ENCODE measurements around the gene PRPF6.
"Not testable (repeated sequence)": the region's sequence is repeated elsewhere in the genome, so short reads cannot be mapped to it uniquely, and the experiment has no call there.

Gene PRPF6

DNA sequence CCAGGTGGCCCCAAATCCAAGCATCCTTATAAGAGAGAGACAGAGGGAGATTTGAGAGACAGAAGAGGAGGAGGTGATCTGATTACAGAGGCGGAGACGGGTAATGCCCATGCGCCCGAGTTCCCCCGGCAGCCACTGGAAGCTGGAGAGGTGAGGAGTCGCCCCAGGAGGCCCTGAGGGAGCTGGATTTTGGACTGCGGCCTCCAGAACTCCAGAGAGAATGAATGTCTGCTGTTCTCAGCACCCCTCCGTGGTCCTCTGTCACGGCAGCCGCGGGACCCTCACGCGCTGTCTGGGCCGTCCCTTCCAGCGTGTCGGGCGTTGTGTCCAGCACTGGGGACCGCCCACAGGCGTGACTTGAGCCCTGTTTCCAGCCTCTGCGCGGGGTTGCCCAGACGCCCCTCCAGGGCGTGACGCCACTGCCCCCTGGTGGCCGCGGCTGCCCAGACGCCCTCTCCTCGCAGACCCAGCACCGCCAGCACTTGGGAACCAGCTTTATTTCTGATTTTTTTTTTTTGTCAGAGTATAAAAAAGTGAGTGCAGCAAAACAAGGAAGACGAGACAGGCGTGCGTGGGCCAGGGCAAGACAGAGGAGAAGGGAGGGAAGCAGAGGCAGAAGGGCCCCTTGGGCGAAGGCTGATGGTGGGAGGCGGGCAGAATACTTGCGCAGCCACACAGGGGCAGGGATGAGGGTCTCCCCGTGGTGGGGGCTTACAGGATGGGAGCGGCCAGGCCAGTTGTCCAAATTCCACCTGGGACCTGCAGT, 7.1 kb upstream of the PRPF6 start:
- peak; percentile 92 for DNase-seq (ENCODE audit: low read depth)

DNA sequence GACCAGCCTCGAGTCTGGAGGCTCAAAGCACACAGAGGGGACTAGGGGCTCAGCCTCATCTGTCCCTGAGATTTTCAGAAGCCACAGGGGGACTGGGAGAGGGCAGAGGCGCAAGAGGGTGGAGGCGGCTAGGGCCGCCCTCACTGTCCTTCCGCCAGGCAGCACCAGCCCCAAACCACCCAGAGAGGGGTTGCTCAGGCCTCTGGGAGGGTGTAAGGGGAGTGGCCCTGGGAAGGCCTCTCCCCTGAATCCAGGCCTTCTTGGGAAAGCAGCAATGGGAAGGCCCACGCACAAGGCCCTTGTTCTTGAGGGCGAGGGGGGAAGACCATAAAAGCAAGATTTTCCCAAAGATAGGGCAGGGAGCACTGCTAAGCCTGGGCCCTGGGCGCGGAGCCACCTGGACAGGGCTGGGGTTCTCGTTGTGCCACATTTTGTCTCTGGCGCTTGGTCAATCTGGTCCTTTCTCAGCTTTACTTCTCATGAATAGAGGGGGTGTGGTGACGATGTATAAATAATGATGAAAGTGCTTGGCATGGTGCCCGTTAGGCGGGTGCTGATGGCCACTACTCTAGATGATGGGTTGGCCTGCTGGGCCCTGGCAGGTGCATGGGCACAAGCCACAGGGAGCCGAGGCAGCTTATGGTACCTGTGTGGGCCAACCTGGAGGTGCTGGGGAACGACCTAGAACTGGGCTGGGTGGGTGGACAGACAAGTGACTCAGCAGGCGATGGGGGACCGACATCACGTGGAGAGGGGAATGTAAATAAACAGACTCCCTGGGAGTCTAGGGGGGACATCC, 6.3 kb upstream of the PRPF6 start:
- DNase-seq (ENCODE audit: low read depth), result peak; percentile 40

- DNase-seq (ENCODE audit: low read depth), result not testable (repeated sequence)
These were observed 4.4 kb upstream of the PRPF6 start for GRCh38 chr20:63976511-63976910.

- no peak for DNase-seq (ENCODE audit: low read depth)
These were observed 3.8 kb upstream of the PRPF6 start for GRCh38 chr20:63976980-63977738.

- peak; percentile 93 for DNase-seq (ENCODE audit: low read depth)
These were observed 3.1 kb upstream of the PRPF6 start for GRCh38 chr20:63977739-63978276.

GRCh38 chr20:63978319-63979228, 2.4 kb upstream of the PRPF6 start:
- peak; percentile 79 for DNase-seq (ENCODE audit: low read depth)

- no peak for DNase-seq (ENCODE audit: low read depth)
These were observed 1.7 kb upstream of the PRPF6 start for GRCh38 chr20:63979229-63979556.

DNA sequence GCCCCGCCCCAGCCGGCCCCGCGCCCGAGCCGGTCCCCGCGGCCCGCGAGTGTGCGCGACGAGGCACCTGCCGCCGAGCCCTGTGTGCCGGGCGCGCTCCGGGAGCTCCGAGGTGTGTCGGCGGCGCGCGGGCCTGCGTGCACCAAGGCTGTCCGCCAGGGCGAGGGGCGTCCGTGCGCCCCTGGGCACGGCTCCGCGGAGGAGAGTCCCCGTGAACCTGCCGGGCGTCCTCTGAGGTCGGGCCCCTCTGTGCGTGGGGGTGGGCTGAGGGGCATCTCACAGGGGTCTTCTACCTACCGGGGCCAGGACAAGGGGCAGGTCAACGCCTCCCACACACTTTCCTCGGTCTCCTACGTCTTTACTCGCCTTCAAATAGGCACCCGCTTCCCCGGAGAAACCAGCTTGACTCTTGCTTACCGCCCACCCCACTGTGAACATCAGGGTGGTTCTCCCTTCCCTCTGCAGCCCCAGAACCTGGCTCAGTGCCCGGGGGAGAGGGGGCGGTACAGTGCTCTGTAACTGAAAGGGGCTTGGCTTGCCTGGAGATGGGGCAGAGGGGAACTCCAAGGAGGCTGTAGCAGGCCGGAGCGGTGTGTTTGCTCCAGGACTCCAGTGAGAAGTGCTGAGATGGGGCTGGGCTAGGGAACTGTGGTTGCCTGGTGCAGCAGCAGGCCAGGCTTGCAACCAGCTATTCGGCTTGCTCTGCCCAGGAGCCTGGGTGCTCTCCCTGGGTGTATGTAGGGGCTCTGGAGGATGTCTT, 1.2 kb upstream of the PRPF6 start, which contains the start of gene SAMD10:
Gene SAMD10, minus strand, starts transcription at position 86 of the 760 bp plus-strand sequence. CDS start 175 bp downstream, outside the sequence.
- peak; percentile 50 for DNase-seq (ENCODE audit: low read depth)

DNA sequence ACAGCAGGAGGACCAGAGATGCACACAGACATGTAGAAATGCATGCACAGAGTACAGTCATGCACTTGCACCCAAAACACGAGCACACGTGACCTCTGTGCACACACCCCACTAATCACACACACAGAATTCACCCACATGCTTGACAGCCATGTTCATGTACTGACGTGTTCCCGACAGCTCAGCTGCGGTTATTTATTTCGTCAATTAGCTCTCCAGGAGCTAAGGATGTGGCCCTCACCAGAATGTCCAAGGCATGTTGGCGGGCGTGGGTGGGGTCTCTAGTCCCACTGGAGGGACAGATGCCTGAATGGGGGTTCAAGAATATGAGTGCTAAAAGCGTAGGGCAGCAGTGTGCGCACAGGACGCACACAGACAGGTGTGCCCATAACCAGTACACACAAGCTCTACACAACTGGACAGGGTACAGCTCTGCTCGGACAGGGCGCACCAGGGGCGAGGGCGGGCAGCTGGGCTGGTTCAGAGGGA, 571 bp upstream of the PRPF6 start:
- no peak for DNase-seq (ENCODE audit: low read depth)

DNA sequence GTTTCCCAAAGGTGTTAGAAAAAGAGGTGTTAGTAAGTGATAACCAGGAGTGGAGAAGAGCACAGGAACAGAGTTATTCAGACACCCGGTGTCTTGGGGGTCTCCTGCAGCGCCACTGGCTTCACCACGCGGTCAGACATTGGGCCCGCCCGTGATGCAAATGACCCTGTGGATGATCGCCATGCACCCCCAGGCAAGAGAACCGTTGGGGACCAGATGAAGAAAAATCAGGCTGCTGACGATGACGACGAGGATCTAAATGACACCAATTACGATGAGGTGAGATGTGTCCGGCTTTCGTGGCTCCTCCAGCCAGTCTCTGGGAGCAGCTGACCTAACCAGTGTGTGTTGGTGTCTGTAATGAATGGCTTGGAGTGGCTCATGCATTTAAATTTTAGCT, 2.0 kb downstream of the PRPF6 start:
- no peak for DNase-seq (ENCODE audit: low read depth)

DNA sequence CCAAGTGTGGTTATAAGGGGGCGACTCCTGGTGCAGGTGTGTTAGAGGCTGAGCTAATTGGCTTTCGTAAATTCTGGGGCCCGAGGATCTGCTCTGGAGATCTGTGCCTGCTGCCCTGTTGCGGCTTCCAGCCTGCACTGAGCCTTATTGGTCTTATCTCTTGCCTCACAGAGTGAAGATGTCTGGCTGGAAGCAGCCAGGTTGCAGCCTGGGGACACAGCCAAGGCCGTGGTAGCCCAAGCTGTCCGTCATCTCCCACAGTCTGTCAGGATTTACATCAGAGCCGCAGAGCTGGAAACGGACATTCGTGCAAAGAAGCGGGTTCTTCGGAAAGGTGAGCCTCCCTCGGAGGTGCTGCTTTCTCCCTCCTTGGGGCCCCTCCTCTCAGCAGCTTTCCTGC, 20.0 kb downstream of the PRPF6 start:
- no peak for DNase-seq (ENCODE audit: low read depth)

DNA sequence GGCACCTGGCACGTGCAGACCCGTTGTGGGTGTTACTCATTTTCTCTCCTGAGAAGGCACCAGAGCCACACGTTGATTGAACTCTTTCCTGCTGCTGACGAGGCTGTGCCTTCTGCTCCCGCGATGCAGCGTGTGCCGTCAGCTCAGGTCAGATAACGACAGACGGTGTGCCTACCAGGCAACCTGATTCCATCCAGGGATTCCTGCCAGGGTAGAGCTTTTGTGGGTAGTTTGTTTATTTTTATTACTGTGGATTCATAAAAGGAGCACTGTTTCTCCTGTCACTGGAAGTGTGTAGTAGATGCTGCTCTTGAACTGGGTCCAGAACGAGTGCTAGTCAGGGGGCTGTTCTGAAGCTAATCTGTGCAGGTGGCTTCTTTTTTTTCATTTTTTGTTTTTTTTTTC, 20.7 kb downstream of the PRPF6 start:
- DNase-seq (ENCODE audit: low read depth), result no peak

- no peak for DNase-seq (ENCODE audit: low read depth)
These were observed 23.2 kb downstream of the PRPF6 start for GRCh38 chr20:64003960-64004725.

GRCh38 chr20:64005394-64005793, 24.5 kb downstream of the PRPF6 start:
- DNase-seq (ENCODE audit: low read depth), result no peak

- DNase-seq (ENCODE audit: low read depth), result no peak
These were observed 25.6 kb downstream of the PRPF6 start for GRCh38 chr20:64006490-64006889.

DNA sequence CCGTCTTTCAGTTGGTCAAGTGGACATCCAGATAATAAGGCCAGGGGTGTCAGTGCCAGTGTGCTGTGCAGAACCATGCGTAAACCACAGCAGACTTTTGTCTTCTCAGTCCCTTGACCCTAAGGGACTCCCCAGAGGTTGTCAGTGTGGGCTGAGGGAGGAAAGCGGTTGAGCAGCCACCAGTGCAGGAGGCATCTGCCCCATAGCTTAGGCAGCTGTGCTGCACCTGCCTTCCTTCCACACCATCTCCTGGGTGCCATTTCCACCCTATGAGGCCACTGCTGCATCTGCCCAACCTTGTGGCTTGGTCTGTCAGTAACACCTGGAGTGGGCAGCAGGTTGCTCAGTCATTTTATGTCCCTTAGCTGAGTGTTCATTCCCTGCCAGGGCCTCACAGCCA, 26.0 kb downstream of the PRPF6 start:
- no peak for DNase-seq (ENCODE audit: low read depth)

- DNase-seq (ENCODE audit: low read depth), result no peak
These were observed 29.0 kb downstream of the PRPF6 start for GRCh38 chr20:64009811-64010387.

GRCh38 chr20:64010711-64011237, 29.8 kb downstream of the PRPF6 start:
- no peak for DNase-seq (ENCODE audit: low read depth)

DNA sequence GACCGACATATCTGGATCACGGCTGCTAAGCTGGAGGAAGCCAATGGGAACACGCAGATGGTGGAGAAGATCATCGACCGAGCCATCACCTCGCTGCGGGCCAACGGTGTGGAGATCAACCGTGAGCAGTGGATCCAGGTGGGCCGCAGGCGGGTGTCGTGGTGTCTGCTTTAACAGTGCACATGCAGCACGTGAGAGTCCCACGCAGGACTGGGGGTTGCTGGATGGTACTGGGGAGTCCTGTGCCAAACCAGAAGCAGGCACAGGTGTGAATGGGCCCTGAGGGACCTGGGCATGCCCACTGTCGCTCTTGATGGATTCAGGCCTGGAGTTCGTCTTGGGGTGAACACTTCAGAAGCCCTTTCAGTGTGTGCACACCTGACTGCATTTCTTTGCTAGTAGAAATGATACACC, 30.4 kb downstream of the PRPF6 start:
- no peak for DNase-seq (ENCODE audit: low read depth)

Data from ELR (cell line).